HepG2 (cell line): ENCODE measurements around the gene PRKCD. TPM values are rescaled to one million over a fixed set of nuclear protein-coding genes. Genes with fewer than 3 reads are reported as not detected.

ENCODE experiments used
- AHR ChIP-seq: IDR thresholded peaks from 2 replicates; pipeline ENCODE4 v1.6.1; 2018; ENCODE audit warnings: missing genetic modification reagents, missing compliant biosample characterization
- DR1 ChIP-seq: sonication (generic); formaldehyde crosslinking; IDR thresholded peaks from 2 replicates; pipeline ENCODE4 v1.8.0; 2021; ENCODE audit warnings: mild to moderate bottlenecking, missing genetic modification reagents, inconsistent platforms
- HNF1B ChIP-seq: sonication (generic); formaldehyde crosslinking; IDR thresholded peaks from 2 replicates; pipeline ENCODE4 v1.5.1; 2020; ENCODE audit warnings: mild to moderate bottlenecking, moderate library complexity, missing genetic modification reagents
- KLF6 ChIP-seq: IDR thresholded peaks from 2 replicates; pipeline ENCODE4 v1.8.0; 2016; ENCODE audit warnings: missing biosample characterization, missing genetic modification reagents
- MYC ChIP-seq: sonication (generic); formaldehyde crosslinking; IDR thresholded peaks from 2 replicates; pipeline ENCODE4 v1.9.0; 2021; ENCODE audit warnings: missing genetic modification reagents, borderline replicate concordance
- SMAD1 ChIP-seq: sonication (generic); formaldehyde crosslinking; IDR thresholded peaks from 2 replicates; pipeline ENCODE4 v1.4.0; 2020; ENCODE audit warnings: missing genetic modification reagents, low read depth, mild to moderate bottlenecking, borderline replicate concordance
- TFE3 ChIP-seq: IDR thresholded peaks from 2 replicates; pipeline ENCODE4 v1.6.1; 2016
- ZKSCAN8 ChIP-seq: IDR thresholded peaks from 2 replicates; pipeline ENCODE4 v1.6.1; 2016; ENCODE audit warnings: borderline replicate concordance, missing genetic modification reagents, missing compliant biosample characterization
- ZMAT3 ChIP-seq: sonication (generic); formaldehyde crosslinking; conservative IDR thresholded peaks from 2 replicates; pipeline ENCODE4 v1.7.0; 2021; ENCODE audit warnings: missing genetic modification reagents
- ZNF121 ChIP-seq: sonication (generic); formaldehyde crosslinking; IDR thresholded peaks from 2 replicates; pipeline ENCODE4 v1.5.0; 2020; ENCODE audit warnings: mild to moderate bottlenecking, missing genetic modification reagents
- ZNF44 ChIP-seq: sonication (generic); formaldehyde crosslinking; IDR thresholded peaks from 2 replicates; pipeline ENCODE4 v1.5.1; 2020; ENCODE audit warnings: mild to moderate bottlenecking, missing genetic modification reagents
- ZNF556 ChIP-seq: sonication (generic); formaldehyde crosslinking; IDR thresholded peaks from 2 replicates; pipeline ENCODE4 v1.4.0; 2020; ENCODE audit warnings: mild to moderate bottlenecking, missing genetic modification reagents, borderline replicate concordance
- ZNF790 ChIP-seq: sonication (generic); formaldehyde crosslinking; IDR thresholded peaks from 2 replicates; pipeline ENCODE4 v1.8.0; 2022; ENCODE audit warnings: missing genetic modification reagents, mild to moderate bottlenecking, borderline replicate concordance
- polyA plus RNA-seq, 8 experiments: library from polyadenylated mRNA; depleted of rRNA in 3 of 8; stranded (reverse) in 7 of 8; unstranded in 1 of 8; fragments of >200 nt; fragmentation: Illumina TruSeq in 4 of 8; extraction: Trizol in 4 of 8; gene quantifications; 2 replicates each; pipeline versions ENCODE4 v1.2.1 to v1.2.3, GENCODE V29; 2011 to 2016; ENCODE audit warnings: low read depth in 4 of 8, missing spikeins in 1 of 8, mixed read lengths in 1 of 8; ENCODE audit not compliant: insufficient read depth in 1 of 8
- total RNA-seq, 5 experiments: library from RNA; depleted of rRNA; stranded (reverse); fragments of >200 nt; fragmentation: Illumina TruSeq; extraction: Trizol; gene quantifications; 2 replicates each; pipeline ENCODE4 v1.2.3, GENCODE V29; 2016; ENCODE audit warnings: low read depth in 1 of 5
- TF ChIP-seq, protein P1 (sequence below): sonication (generic); formaldehyde crosslinking; IDR thresholded peaks from 2 replicates; pipeline ENCODE4 v1.4.0; 2020; ENCODE audit warnings: missing genetic modification reagents
- TF ChIP-seq, protein P2 (sequence below): sonication (generic); formaldehyde crosslinking; conservative IDR thresholded peaks from 2 replicates; pipeline ENCODE4 v1.5.0; 2020; ENCODE audit warnings: missing genetic modification reagents
- TF ChIP-seq, protein P3 (sequence below): sonication (generic); formaldehyde crosslinking; IDR thresholded peaks from 2 replicates; pipeline ENCODE4 v1.4.0; 2020; ENCODE audit warnings: missing genetic modification reagents

Gene PRKCD
- total and polyA plus RNA-seq, 2 of the 13 experiments (the other 11 are each of a cell fraction or from before 2014, with no cell fraction given): 1.6 to 40.7 TPM

DNA sequence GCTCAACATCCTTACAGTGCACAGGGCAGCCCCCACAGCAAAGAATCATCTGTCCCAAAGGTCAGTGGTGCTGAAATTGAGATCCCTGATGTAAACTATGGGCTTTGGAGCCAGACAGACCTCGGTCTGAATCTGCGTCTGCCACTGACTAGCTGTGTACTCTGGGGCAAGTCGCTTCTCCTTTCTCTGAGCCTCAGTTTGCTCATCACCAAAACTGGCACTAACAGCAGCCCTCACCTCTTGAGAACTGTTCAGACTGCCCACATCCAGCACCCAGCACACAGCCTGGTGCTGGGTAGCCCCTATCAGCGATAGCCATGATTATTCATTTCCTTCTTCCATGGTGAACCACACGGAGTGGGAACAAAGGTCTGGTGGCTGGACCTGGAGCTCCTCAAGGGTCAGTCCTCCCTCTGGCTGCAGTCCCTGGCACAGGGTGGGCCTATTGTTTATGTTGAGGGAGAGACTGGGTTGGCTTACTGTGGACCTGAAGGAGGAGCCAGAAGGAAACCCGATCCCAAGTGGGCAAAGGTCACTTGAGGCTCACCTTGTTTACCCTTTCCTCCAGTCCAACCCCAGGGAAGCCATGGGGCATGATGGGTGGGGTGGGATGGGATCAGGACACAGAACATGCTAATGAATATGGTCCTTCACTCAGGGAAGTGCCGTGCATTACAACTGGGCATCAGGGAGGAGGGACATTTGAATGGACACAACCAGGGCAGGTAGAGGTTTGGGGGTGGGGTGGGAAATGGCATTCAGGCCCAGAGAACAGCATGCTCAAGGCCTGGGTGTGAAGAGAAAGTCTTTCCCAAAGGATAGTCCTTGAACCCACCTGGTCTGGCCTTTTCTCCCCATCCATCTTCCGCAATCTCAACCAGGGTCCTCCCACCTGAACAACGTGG is 1.6 kb upstream of the PRKCD start (continued):
- TF ChIP-seq TFE3 (CRISPR knock-in tag): no peak
- 0 out of 2 replicates have a peak, but pooled peaks have one; percentile 49 for TF ChIP-seq ZKSCAN8 (CRISPR knock-in tag)
- TF ChIP-seq HNF1B (CRISPR knock-in tag): no peak; the same call in 1 of the 2 replicates
- no peak for TF ChIP-seq SMAD1 (CRISPR knock-in tag)
- no peak for TF ChIP-seq ZNF790 (CRISPR knock-in tag)
- TF ChIP-seq, protein P1, sequence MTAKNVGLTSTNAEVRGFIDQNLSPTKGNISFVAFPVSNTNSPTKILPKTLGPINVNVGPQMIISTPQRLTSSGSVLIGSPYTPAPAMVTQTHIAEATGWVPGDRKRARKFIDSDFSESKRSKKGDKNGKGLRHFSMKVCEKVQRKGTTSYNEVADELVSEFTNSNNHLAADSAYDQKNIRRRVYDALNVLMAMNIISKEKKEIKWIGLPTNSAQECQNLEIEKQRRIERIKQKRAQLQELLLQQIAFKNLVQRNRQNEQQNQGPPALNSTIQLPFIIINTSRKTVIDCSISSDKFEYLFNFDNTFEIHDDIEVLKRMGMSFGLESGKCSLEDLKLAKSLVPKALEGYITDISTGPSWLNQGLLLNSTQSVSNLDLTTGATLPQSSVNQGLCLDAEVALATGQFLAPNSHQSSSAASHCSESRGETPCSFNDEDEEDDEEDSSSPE (CRISPR knock-in tag): 0 out of 2 replicates have a peak, but pooled peaks have one; percentile 6
- TF ChIP-seq, protein P2, sequence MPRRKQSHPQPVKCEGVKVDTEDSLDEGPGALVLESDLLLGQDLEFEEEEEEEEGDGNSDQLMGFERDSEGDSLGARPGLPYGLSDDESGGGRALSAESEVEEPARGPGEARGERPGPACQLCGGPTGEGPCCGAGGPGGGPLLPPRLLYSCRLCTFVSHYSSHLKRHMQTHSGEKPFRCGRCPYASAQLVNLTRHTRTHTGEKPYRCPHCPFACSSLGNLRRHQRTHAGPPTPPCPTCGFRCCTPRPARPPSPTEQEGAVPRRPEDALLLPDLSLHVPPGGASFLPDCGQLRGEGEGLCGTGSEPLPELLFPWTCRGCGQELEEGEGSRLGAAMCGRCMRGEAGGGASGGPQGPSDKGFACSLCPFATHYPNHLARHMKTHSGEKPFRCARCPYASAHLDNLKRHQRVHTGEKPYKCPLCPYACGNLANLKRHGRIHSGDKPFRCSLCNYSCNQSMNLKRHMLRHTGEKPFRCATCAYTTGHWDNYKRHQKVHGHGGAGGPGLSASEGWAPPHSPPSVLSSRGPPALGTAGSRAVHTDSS (CRISPR knock-in tag): no peak
- TF ChIP-seq AHR (CRISPR knock-in tag): no peak
- TF ChIP-seq ZNF556 (CRISPR knock-in tag): no peak
- TF ChIP-seq DR1 (CRISPR knock-in tag): no peak
- TF ChIP-seq MYC (CRISPR knock-in tag): 0 out of 2 replicates have a peak, but pooled peaks have one; percentile 10
- no peak for TF ChIP-seq ZNF44 (CRISPR knock-in tag)
- TF ChIP-seq, protein P3, sequence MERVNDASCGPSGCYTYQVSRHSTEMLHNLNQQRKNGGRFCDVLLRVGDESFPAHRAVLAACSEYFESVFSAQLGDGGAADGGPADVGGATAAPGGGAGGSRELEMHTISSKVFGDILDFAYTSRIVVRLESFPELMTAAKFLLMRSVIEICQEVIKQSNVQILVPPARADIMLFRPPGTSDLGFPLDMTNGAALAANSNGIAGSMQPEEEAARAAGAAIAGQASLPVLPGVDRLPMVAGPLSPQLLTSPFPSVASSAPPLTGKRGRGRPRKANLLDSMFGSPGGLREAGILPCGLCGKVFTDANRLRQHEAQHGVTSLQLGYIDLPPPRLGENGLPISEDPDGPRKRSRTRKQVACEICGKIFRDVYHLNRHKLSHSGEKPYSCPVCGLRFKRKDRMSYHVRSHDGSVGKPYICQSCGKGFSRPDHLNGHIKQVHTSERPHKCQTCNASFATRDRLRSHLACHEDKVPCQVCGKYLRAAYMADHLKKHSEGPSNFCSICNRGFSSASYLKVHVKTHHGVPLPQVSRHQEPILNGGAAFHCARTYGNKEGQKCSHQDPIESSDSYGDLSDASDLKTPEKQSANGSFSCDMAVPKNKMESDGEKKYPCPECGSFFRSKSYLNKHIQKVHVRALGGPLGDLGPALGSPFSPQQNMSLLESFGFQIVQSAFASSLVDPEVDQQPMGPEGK (CRISPR knock-in tag): 0 out of 2 replicates have a peak, but pooled peaks have one; percentile 41
- TF ChIP-seq ZNF121: no peak
- TF ChIP-seq ZMAT3 (CRISPR knock-in tag): 0 out of 2 replicates have a peak, but pooled peaks have one; percentile 26
- no peak for TF ChIP-seq KLF6 (CRISPR knock-in tag)
